NCI-H524 (cell line): Measurements from ENCODE around the gene PAK4.
"Not testable (repeated sequence)": the region's sequence is repeated elsewhere in the genome, so short reads cannot be mapped to it uniquely, and the experiment has no call there.

Source experiments
- DNase-seq, 2 experiments: peaks; one replicate each; lab custom pipeline; 2025; lab: John Stamatoyannopoulos, UW

The PAK4 gene

GRCh38 chr19:39100500-39101166 lies 25.0 kb upstream of the PAK4 start:
- DNase-seq: no peak

DNA sequence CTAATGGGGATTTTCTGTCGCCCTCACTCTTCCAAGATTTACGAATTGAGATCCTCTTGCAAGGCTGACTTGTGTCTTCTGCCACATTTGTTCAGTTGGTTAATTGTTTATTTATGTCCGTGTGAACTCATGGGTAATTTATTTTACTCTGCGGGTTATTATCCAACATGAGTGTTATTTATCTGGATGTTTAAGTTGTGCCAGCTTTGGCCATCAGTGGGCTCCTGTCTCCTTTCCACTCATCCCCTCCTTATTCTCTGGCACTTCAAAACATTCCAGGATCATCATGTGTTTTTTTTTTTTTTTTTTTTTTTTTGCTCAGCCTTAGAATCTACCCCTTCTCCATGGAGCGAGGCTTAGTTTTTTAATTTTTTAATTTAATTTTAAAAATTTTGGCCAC lies 22.4 kb upstream of the PAK4 start:
- no peak for DNase-seq

- peak in 1 of 2 experiments; percentile 18 for DNase-seq
Observed at GRCh38 chr19:39104186-39104596, 21.4 kb upstream of the PAK4 start.

DNA sequence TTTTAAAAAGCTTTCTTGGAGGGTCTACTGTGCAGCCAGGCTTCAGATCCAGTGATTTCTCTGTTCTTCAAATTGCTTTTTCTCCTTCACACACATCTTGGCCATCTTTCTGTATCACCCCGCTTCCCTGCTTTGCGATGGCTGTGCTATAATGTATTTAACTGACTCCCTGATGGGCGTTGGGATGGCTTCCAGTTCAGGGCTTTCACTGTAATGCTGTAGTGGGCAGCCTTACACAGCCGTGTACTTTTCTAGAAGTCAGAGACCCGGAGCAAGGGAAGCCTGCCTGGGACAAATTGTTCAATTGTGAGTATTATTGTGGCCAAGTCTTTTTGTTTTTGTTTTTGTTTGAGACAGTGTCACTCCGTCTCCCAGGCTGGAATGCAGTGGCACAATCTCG lies 19.4 kb upstream of the PAK4 start:
- no peak for DNase-seq

- no peak for DNase-seq
Observed at GRCh38 chr19:39109641-39110040, 15.9 kb upstream of the PAK4 start.

- DNase-seq: peak; percentile 9 to 59
Observed at GRCh38 chr19:39110263-39110967, 15.2 kb upstream of the PAK4 start.

DNA sequence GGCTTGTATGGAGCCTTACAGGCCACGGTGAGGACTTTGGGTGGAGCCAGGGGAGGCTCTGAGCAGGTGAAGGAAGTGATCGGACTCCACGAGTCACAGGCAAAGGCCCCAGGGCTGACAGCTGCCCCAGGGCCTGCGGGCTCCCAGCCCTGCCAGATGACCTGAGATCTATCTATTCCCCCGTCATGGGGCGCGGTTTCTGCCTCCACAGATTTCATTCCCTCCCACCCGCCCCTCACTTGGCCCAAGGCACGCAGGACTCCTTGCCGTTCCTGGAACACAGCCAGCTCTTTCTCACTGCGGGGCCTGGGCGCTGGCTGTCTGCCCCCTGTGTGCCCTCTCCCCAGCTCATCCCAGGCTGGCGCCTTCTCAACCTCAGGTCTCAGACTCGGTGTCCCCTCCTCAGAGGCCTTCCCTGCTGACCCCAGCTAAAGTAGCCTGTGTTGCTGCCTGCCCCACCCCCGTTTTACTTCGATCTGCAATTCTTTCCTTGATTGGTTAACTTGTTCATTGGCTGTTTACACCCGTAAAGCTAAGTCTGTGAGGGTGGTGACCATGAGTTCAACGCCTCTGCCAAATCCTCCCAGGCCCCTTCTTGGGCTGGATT lies 13.9 kb upstream of the PAK4 start:
- DNase-seq: no peak

GRCh38 chr19:39112338-39112890 lies 13.2 kb upstream of the PAK4 start:
- no peak for DNase-seq

DNA sequence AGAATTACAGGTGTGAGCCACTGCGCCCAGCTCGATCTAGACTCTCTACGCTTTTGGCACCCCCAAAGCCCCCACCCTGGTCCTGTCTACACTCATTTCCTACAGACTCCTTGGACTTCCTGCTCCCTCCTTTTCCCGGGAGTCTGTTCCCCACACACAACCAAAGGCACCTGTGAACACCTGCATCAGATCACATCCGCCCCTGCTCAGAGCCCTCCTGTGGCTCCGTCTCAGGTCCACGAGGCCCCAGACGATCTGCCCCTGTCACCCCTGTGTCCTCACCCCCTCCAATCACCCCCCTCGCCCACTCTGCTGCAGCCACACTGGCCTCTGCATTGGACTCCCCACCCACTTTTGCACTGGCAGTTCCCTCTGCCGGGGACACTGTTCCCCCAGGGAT lies 12.4 kb upstream of the PAK4 start:
- DNase-seq: no peak

GRCh38 chr19:39115105-39115847 lies 10.3 kb upstream of the PAK4 start:
- DNase-seq: no peak

DNA sequence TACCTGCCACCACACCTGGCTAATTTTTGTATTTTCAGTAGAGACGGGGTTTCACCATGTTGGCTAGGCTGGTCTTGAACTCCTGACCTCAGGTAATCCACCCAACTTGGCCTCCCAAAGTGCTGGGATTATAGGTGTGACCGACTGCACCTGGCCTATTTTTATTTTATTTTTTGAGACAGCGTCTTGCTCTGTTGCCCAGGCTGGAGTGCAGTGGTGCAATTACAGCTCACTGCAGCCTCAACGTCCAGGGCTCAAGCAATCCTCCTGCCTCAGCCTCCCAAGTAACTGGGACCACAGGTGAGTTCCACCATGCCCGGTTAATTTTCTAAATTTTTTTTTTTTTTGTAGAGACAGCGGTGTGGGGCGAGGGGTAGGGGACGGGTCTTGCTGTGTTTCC lies 8.6 kb upstream of the PAK4 start:
- DNase-seq: not testable (repeated sequence)

- no peak for DNase-seq
Observed at GRCh38 chr19:39119830-39120229, 5.8 kb upstream of the PAK4 start.

- no peak for DNase-seq
Observed at GRCh38 chr19:39122934-39123731, 2.5 kb upstream of the PAK4 start.

DNA sequence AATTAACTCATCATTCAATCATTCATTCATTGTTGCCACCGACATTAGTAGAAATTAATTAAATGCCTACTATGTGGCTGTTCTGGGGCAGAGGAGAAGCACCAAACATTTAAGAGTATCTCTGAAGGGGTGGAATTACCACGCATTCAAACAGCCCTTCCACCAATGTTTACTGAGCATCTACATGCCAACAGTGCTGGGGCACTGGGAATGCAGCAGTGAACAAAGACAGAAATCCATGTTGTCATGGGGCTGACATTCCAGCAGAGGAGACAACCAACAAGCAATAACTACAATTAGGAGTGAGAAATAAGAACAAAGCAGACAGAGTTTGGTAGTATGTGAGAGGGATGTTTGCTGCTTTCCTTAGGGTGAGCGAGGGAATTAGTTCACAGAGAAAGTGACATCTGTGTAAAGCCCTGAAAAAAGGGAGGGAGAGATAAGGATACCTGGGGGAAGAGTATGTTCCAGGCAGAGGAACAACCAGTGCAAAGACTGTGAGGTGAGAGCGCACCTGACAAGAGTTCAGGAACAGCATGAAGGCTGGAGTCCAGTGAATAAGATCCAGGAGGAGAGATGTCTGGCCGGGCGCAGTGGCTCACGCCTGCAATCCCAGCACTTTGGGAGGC lies 1.3 kb upstream of the PAK4 start:
- DNase-seq: no peak

- DNase-seq: no peak
Observed at GRCh38 chr19:39125199-39125553, 410 bp upstream of the PAK4 start.

DNA sequence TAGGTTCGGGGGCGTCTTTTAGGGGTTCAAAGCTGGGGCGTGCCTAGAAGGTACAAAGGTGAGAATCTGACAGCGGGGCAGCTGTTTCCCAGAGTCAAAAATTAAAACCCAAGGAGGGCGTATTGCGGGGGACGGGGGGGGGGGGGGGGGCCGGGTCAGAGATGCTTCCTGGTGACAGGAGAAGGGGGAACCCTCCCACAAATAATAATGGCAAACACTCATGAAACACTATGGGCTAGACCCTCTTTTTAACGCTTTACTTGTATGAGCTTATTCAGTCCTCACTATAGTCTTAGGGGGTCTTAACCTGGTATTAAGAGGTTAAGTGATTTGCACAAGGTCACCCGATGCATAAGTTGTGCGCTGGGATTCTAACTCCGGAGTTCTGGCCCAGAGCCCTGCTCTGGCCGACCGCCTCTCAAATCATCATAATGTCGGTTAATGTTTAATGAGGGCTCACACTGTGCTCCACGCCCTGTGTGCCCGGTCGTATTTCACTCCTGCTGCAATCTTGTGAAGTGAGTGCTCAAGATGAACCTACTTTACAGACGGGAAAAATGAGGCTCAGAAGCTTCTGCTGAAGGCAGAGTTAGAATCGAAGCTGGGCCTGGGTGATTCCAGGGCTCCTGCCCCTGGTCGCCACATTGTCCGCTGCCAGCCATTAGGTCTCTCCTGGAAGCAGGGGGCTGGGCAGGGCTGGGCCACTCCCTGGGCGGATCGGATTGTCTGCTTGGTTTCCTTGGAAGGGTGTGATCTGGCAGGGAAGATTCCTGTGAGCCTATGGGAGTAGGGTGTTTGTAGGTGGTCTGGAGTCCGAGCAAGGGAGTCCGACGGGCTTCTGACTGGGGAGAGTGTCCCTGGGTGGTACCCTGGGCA lies 964 bp downstream of the PAK4 start:
- no peak for DNase-seq

GRCh38 chr19:39127812-39128515 lies 2.4 kb downstream of the PAK4 start:
- DNase-seq: no peak

GRCh38 chr19:39128516-39129079 lies 3.0 kb downstream of the PAK4 start:
- DNase-seq: no peak

DNA sequence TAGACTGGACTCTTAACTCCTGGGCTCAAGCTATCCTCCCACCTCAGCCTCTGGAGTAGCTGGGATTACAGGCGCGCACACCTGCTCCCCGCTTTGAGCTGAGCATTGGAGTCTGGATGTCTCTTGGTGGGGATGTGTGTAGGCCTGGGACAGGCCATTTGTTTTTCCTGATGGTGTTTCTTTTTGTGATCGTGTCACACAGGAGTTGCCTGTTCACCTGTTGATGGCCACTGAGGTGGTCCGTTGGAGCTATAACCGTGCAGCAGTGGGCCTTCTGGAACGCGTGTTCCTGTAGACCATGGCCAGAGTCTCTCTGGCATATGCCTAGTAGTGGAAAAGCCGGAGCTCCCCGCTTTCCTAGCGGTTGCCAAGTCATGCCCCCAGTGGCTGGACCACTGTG lies 3.5 kb downstream of the PAK4 start:
- peak in 1 of 2 experiments; percentile 19 for DNase-seq
